H9 (cell line): ENCODE measurements around the gene CEP131. TPM values are rescaled to one million over a fixed set of nuclear protein-coding genes. Genes with fewer than 3 reads are reported as not detected.

Experiments used
- DNase-seq: peaks from one replicate; pipeline ENCODE4 v3.0.0-alpha.2; 2017
- H2AFZ ChIP-seq: one replicate; pipeline ENCODE4 v1.6.1; 2013; ENCODE audit warnings: mild to moderate bottlenecking, low read length, control low read depth, moderate library complexity
- H2AK5ac ChIP-seq: 2 replicates; pipeline ENCODE4 v1.6.1; 2013; ENCODE audit warnings: low read length, control low read depth, mixed read lengths; ENCODE audit not compliant: insufficient read length
- H2BK120ac ChIP-seq: one replicate; pipeline ENCODE4 v1.6.1; 2013; ENCODE audit warnings: low read depth, mild to moderate bottlenecking, low read length, control low read depth, inconsistent platforms; ENCODE audit not compliant: poor library complexity, severe bottlenecking
- H2BK12ac ChIP-seq: 2 replicates; pipeline ENCODE4 v1.6.1; 2013; ENCODE audit warnings: low read length, control low read depth, mixed read lengths, low read depth; ENCODE audit not compliant: insufficient read length
- H2BK15ac ChIP-seq: 2 replicates; pipeline ENCODE4 v1.6.1; 2013; ENCODE audit warnings: low read depth, low read length, control low read depth
- H2BK20ac ChIP-seq: one replicate; pipeline ENCODE4 v1.6.1; 2013; ENCODE audit warnings: low read depth, mild to moderate bottlenecking, low read length, control low read depth, inconsistent platforms; ENCODE audit not compliant: poor library complexity, severe bottlenecking
- H2BK5ac ChIP-seq: 2 replicates; pipeline ENCODE4 v1.6.1; 2013; ENCODE audit warnings: low read length, control low read depth, mixed read lengths; ENCODE audit not compliant: insufficient read length
- H3K14ac ChIP-seq: 2 replicates; pipeline ENCODE4 v1.6.1; 2013; ENCODE audit warnings: low read length, control low read depth; ENCODE audit not compliant: insufficient read depth
- H3K18ac ChIP-seq: 2 replicates; pipeline ENCODE4 v1.6.1; 2013; ENCODE audit warnings: low read depth, mild to moderate bottlenecking, mixed read lengths, low read length, control low read depth; ENCODE audit not compliant: insufficient read length
- H3K23ac ChIP-seq: 2 replicates; pipeline ENCODE4 v1.6.1; 2013; ENCODE audit warnings: low read length, control low read depth, mixed read lengths, low read depth; ENCODE audit not compliant: insufficient read length
- H3K23me2 ChIP-seq: 2 replicates; pipeline ENCODE4 v1.6.1; 2013; ENCODE audit warnings: low read depth, mild to moderate bottlenecking, mixed read lengths, low read length, control low read depth; ENCODE audit not compliant: insufficient read length, poor library complexity, severe bottlenecking
- H3K27ac ChIP-seq: 2 replicates; pipeline ENCODE4 v1.5.1; 2013; ENCODE audit warnings: low read length, control low read depth, mixed read lengths, low read depth; ENCODE audit not compliant: insufficient read length
- H3K27me3 ChIP-seq: 2 replicates; pipeline ENCODE4 v1.6.1; 2013; ENCODE audit warnings: low read length, control low read depth, inconsistent platforms; ENCODE audit not compliant: insufficient read depth
- H3K4ac ChIP-seq: 2 replicates; pipeline ENCODE4 v1.6.1; 2013; ENCODE audit warnings: low read depth, mild to moderate bottlenecking, control low read depth, inconsistent platforms, low read length, moderate library complexity
- H3K4me1 ChIP-seq: 2 replicates; pipeline ENCODE4 v1.6.1; 2013; ENCODE audit warnings: low read length, control low read depth, inconsistent platforms; ENCODE audit not compliant: insufficient read depth
- H3K4me2 ChIP-seq: 2 replicates; pipeline ENCODE4 v1.6.1; 2013; ENCODE audit warnings: low read length, control low read depth, mixed read lengths; ENCODE audit not compliant: insufficient read length, insufficient read depth
- H3K56ac ChIP-seq: 2 replicates; pipeline ENCODE4 v1.6.1; 2013; ENCODE audit warnings: low read depth, mild to moderate bottlenecking, mixed read lengths, low read length, control low read depth; ENCODE audit not compliant: insufficient read length
- H3K79me1 ChIP-seq: 2 replicates; pipeline ENCODE4 v1.6.1; 2013; ENCODE audit warnings: low read depth, mild to moderate bottlenecking, moderate library complexity, low read length, control low read depth, inconsistent platforms; ENCODE audit not compliant: insufficient read depth, poor library complexity, severe bottlenecking
- H3K79me2 ChIP-seq: 2 replicates; pipeline ENCODE4 v1.6.1; 2013; ENCODE audit warnings: low read length, control low read depth, inconsistent platforms; ENCODE audit not compliant: insufficient read depth
- H3K9ac ChIP-seq: 2 replicates; pipeline ENCODE4 v1.6.1; 2013; ENCODE audit warnings: low read length, control low read depth, mixed read lengths; ENCODE audit not compliant: insufficient read length; ENCODE audit errors: extremely low read depth
- H3K9me3 ChIP-seq: one replicate; pipeline ENCODE4 v1.6.1; 2013; ENCODE audit warnings: low read depth, low read length, inconsistent platforms; ENCODE audit not compliant: control insufficient read depth
- H3T11ph ChIP-seq: one replicate; pipeline ENCODE4 v1.6.1; 2013; ENCODE audit warnings: mild to moderate bottlenecking, low read length, control low read depth, inconsistent platforms
- H4K20me1 ChIP-seq: one replicate; pipeline ENCODE4 v1.6.1; 2013; ENCODE audit not compliant: control insufficient read depth, insufficient read length, insufficient read depth
- H4K5ac ChIP-seq: 2 replicates; pipeline ENCODE4 v1.6.1; 2013; ENCODE audit warnings: low read depth, mild to moderate bottlenecking, mixed read lengths, low read length, control low read depth; ENCODE audit not compliant: insufficient read length
- H4K8ac ChIP-seq: replicated peaks from 2 replicates; pipeline ENCODE4 v1.6.1; 2013; ENCODE audit warnings: low read length, control low read depth, mixed read lengths, low read depth; ENCODE audit not compliant: insufficient read length
- H4K91ac ChIP-seq: 2 replicates; pipeline ENCODE4 v1.6.1; 2013; ENCODE audit warnings: low read depth, mild to moderate bottlenecking, moderate library complexity, mixed read lengths, low read length, control low read depth; ENCODE audit not compliant: insufficient read length
- H3K27ac Mint-ChIP-seq, 3 experiments: 2 replicates in 2 of 3; 3 replicates in 1 of 3; pipeline ENCODE4 v1.8.0; 2020 to 2021; ENCODE audit warnings: mixed read lengths in 3 of 3, mild to moderate bottlenecking in 1 of 3, moderate library complexity in 1 of 3
- H3K27me3 Mint-ChIP-seq: 2 replicates; pipeline ENCODE4 v1.8.0; 2021; ENCODE audit warnings: low read depth, mild to moderate bottlenecking, moderate library complexity, mixed read lengths
- H3K36me3 Mint-ChIP-seq, 3 experiments: 2 replicates in 2 of 3; 3 replicates in 1 of 3; pipeline ENCODE4 v1.8.0; 2020 to 2021; ENCODE audit warnings: low read depth in 3 of 3, mixed read lengths in 3 of 3; ENCODE audit not compliant: insufficient read depth in 1 of 3
- H3K4me1 Mint-ChIP-seq, 2 experiments: 2 replicates each; pipeline ENCODE4 v1.8.0; 2020; ENCODE audit warnings: mixed read lengths in 2 of 2
- H3K4me3 Mint-ChIP-seq, 2 experiments: 2 replicates in 1 of 2; 3 replicates in 1 of 2; pipeline ENCODE4 v1.8.0; 2020 to 2021; ENCODE audit warnings: mild to moderate bottlenecking in 2 of 2, mixed read lengths in 2 of 2, moderate library complexity in 1 of 2
- H3K9me3 Mint-ChIP-seq, 2 experiments: 2 replicates in 1 of 2; 3 replicates in 1 of 2; pipeline ENCODE4 v1.8.0; 2020; ENCODE audit warnings: mild to moderate bottlenecking in 2 of 2, mixed read lengths in 2 of 2, moderate library complexity in 1 of 2
- CTCF ChIP-seq: fragments of 200-600 bp; sonication (generic); conservative IDR thresholded peaks from 3 replicates; pipeline ENCODE4 v1.8.0; 2021; ENCODE audit warnings: antibody characterized with exemption, mild to moderate bottlenecking
- WGBS: extraction: QIAGEN DNeasy Blood & Tissue Kit; methylation state at CpG from one replicate; pipeline ENCODE4 v1.1.7; 2013; ENCODE audit warnings: missing lambda C conversion rate, low lambda C conversion rate, mixed read lengths; ENCODE audit not compliant: insufficient read length; ENCODE audit errors: extremely low coverage; 5-methylcytosine and 5-hydroxymethylcytosine counted together
- total RNA-seq: library from RNA; stranded (reverse); gene quantifications from 2 replicates; pipeline ENCODE4 v1.2.1, GENCODE V29; 2021

Gene CEP131
- total RNA-seq, 1 experiment from 2014 or later, result 16.3 TPM

GRCh38 chr17:81237591-81238489 is 15.1 kb upstream of the CEP131 start:
- no peak overlapping the region for H3K4ac ChIP-seq
- peaks cover 12% of the 10 kb centered on the region for H3K23me2 ChIP-seq
- no peak overlapping the region for H2BK5ac ChIP-seq
- H3K56ac ChIP-seq, result no peak overlapping the region
- peak overlapping the region; percentile 90 to 93 for H3K4me3 Mint-ChIP-seq
- H4K5ac ChIP-seq, result no peak overlapping the region
- H3K14ac ChIP-seq, result no peak overlapping the region
- no peak overlapping the region for H2BK15ac ChIP-seq
- peaks cover 19 to 32% of the 10 kb centered on the region in 2 experiments for H3K4me1 Mint-ChIP-seq
- no peak overlapping the region for H3K23ac ChIP-seq
- no peak overlapping the region for H2AFZ ChIP-seq
- H3K9me3 Mint-ChIP-seq, result no peaks in the 10 kb centered on the region; a peak in 2 of 5 replicates
- H2BK12ac ChIP-seq, result no peak overlapping the region
- WGBS, result no CpG with 5 or more reads among the region's 36 CpGs
- H3K4me2 ChIP-seq, result peak overlapping the region; percentile 82
- peak overlapping the region; percentile 76 for H3K9ac ChIP-seq
- no peak overlapping the region for H2BK20ac ChIP-seq
- H4K20me1 ChIP-seq, result peaks cover 3% of the 10 kb centered on the region
- H3K27ac ChIP-seq, result no peak overlapping the region
- no peak overlapping the region for H3K18ac ChIP-seq
- no peaks in the 10 kb centered on the region for H3K4me1 ChIP-seq
- no peaks in the 10 kb centered on the region; the same call in 1 of the 2 replicates for H3K27me3 Mint-ChIP-seq
- no peak for DNase-seq
- no peaks in the 10 kb centered on the region for H3K9me3 ChIP-seq
- H3K27me3 ChIP-seq, result no peaks in the 10 kb centered on the region
- H2AK5ac ChIP-seq, result no peak overlapping the region
- H4K91ac ChIP-seq, result no peak overlapping the region
- H3K27ac Mint-ChIP-seq, result no peak overlapping the region
- no peak for TF ChIP-seq CTCF
- H2BK120ac ChIP-seq, result no peak overlapping the region
- H3K36me3 Mint-ChIP-seq, result peaks cover 5 to 15% (median 9%) of the 10 kb centered on the region in 3 experiments; a peak in 6 of 7 replicates
- peaks cover 4% of the 10 kb centered on the region for H3K79me2 ChIP-seq
- H4K8ac ChIP-seq, result no peak overlapping the region
- peaks cover 3% of the 10 kb centered on the region for H3K79me1 ChIP-seq
- H3T11ph ChIP-seq, result no peak overlapping the region
